ENCODE data around the gene MAMDC4. TPM values are rescaled to one million over a fixed set of nuclear protein-coding genes. Genes with fewer than 3 reads are reported as not detected.
A peak's percentile ranks its signal among the peaks of the same experiment; 100 is the strongest.
"Not testable (repeated sequence)": the region's sequence is repeated elsewhere in the genome, so short reads cannot be mapped to it uniquely, and the experiment has no call there.

The MAMDC4 gene
- total RNA-seq, result 0.65 and 2.0 TPM in 2 replicates

- DNase-seq (ENCODE audit: low read depth in 2 of 2), result no peak
These were observed at the start of gene MAMDC4 for GRCh38 chr9:136851941-136852663. Gene MAMDC4, plus strand, starts transcription at chr9:136852346. Its CDS starts 71 bp downstream, at chr9:136852417.

GRCh38 chr9:136803009-136803550 lies 49.1 kb upstream of the MAMDC4 start:
- not testable (repeated sequence) for DNase-seq (ENCODE audit: low read depth in 2 of 2)

- no peak for DNase-seq (ENCODE audit: low read depth in 2 of 2)
These were observed 48.3 kb upstream of the MAMDC4 start for GRCh38 chr9:136803551-136804508.

DNA sequence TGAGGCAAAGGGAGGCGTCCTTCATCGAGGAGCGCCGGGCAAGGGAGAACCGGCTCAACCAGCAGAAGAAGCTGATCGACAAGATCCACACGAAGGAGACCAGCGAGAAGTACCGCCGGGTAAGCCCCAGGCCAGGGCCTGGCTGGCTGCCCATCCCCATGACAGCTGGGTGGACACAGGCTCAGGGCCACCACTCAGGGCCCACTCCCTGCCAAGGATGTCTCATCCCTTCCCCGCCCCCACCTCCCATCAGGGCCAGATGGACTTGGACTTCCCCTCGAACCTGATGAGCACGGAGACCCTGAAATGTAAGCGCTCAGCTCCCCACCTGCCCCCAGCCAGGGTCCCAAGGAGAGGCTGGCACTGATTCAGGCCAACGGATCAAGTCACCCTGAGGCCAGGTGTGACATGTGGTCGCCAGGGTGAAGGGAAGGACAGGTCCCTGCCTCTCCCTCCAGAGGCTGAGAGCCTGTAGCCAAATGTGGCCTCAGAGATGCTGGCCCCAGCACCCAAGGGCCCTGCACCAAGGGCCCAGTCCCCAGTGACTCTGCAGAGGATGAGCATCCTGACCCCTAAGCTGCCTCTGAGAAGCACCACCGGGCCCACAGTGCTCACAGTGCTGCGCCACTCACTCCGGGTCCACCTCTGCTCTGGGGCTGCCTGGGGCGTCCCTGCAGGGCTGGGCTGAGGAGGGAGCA lies 47.5 kb upstream of the MAMDC4 start:
- no peak for DNase-seq (ENCODE audit: low read depth in 2 of 2)

DNA sequence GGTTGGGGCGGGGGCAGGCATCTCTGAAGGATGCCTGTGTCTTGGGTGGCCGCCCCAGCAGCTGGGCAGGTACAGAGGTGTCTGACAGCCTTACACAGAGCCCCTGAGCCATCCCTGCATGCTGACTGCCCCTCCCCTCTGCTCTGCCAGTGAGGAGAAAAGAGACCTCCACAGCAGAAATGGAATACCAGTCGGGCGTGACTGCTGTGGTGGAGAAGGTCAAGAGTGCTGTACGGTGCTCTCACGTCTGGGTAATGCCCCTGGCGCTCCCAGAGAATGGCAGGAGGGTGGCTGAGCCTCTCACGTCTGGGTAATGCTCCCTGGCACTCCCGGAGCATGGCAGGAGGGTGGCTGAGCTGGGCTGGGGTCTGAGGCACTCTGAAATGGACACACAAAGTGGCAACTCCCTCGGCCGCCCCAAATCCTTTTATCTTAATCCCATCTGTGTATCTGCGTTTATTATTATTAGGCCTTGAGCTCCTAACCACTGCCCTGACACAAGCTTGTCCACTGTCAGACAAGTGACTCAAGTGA lies 46.9 kb upstream of the MAMDC4 start:
- no peak for DNase-seq (ENCODE audit: low read depth in 2 of 2)

DNA sequence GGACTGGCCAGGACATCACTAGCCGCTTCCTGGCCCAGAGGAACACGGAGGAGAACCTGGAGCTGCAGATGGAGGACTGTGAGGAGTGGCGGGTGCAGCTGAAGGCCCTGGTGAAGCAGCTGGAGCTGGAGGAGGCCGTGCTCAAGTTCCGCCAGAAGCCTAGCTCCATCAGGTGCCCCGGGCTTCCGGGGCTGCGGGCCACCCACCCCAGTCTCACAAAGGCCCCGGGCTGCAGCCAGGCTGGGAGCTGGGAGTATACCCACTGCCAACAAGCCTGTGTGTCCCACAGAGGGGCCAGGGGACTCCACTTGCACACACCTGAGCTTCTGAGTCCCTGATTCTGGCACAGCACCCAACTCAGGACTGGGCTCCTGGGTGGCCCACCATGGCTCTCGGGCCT lies 46.1 kb upstream of the MAMDC4 start:
- no peak for DNase-seq (ENCODE audit: low read depth in 2 of 2)

DNA sequence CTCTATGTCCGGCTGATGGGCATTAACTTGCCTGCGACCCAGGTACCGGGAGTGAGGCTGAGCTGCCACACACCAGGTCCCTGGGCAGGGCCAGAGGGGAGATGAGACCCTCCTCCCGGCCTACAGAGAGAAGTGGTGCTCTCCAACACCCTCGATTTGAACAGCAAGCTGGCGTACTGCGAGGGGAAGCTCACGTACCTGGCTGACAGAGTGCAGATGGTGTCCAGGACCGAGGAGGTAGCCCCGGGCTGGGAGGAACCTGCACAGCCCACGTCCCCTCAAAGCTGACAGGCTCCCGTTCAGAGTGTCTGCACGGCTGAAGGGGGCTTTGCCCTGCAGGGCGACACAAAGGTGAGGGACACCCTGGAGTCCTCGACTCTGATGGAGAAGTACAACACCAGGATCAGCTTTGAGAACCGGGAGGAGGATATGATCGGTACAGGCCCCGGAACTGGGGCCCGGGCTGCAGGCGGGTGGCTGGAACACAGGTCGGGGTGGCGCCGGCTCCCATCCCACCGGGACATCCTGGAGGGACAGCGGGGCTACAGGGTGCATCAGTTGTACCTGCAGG lies 45.4 kb upstream of the MAMDC4 start:
- no peak for DNase-seq (ENCODE audit: low read depth in 2 of 2)

DNA sequence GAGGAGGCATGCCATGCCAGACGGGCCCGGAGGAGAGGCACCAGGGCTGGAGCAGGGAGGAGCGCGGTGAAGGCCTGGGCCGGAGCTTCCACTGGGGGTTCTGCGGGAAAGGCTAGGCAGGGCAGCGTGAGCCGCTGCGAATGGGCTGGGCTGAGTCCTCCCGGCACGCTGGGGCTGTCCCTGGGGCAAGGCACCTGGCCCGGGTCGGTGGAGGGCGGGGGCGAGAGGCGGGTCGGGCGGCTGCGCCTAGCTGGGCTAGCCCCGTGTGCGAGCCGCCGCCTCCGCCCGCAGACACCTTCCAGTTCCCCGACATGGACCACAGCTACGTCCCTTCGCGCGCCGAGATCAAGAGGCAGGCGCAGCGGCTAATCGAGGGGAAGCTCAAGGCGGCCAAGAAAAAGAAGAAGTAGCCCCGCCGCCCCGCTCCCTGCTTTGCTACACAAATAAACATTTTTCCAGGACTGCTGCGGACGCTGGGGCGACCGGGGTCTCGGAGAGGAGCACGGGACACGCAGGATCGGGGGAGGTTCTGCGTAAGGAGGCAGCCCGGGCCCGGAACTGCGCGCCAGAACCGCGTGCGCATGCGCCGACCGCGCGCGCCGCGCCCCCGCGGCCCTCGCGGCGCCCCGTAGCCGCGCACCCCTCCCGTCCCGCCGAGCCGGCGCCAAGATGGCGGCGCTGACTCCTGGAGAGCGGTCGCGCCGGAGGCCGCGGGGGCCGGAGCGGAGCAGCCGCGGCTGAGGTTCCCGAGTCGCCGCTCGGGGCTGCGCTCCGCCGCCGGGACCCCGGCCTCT lies 44.7 kb upstream of the MAMDC4 start, which contains the start of gene RABL6:
Gene RABL6, plus strand, starts transcription at position 668 of the 794 bp plus-strand sequence. CDS start 249 bp downstream, outside the sequence.
- DNase-seq (ENCODE audit: low read depth in 2 of 2), result peak; percentile 80 to 82

DNA sequence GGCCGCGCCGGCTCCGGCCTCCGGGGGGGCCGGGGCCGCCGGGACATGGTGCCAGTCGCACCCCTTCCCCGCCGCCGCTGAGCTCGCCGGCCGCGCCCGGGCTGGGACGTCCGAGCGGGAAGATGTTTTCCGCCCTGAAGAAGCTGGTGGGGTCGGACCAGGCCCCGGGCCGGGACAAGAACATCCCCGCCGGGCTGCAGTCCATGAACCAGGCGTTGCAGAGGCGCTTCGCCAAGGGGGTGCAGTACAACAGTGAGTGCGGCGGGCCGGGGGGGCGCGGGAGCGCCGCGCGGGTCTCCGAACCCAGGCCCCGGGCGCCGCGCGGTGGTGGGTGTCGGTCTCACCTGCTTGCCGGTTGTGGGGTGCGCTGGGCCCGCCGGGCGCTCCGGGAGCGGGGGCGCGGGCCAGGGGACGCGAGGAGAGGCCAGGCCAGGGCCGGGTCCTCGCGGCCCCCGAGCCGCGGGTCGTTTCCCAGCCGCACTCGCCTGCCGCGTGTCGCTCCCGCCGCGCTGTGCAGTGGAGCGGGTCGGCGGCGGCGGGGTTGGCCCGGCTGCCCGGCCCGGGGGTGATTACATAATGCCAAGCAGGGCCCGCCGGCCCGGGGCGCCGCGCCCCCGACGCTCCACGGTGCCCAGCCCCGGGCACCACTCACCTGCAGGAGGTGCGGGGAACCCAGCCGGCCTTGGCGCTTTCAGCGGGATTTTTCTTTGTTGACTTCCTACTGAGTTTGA lies 43.9 kb upstream of the MAMDC4 start:
- DNase-seq (ENCODE audit: low read depth in 2 of 2), result peak; percentile 28 to 40

GRCh38 chr9:136808806-136809158 lies 43.4 kb upstream of the MAMDC4 start:
- DNase-seq (ENCODE audit: low read depth in 2 of 2), result peak in 1 of 2 donors; percentile 43

GRCh38 chr9:136814725-136815421 lies 37.3 kb upstream of the MAMDC4 start:
- no peak for DNase-seq (ENCODE audit: low read depth in 2 of 2)

GRCh38 chr9:136815422-136815782 lies 36.7 kb upstream of the MAMDC4 start:
- DNase-seq (ENCODE audit: low read depth in 2 of 2), result no peak

DNA sequence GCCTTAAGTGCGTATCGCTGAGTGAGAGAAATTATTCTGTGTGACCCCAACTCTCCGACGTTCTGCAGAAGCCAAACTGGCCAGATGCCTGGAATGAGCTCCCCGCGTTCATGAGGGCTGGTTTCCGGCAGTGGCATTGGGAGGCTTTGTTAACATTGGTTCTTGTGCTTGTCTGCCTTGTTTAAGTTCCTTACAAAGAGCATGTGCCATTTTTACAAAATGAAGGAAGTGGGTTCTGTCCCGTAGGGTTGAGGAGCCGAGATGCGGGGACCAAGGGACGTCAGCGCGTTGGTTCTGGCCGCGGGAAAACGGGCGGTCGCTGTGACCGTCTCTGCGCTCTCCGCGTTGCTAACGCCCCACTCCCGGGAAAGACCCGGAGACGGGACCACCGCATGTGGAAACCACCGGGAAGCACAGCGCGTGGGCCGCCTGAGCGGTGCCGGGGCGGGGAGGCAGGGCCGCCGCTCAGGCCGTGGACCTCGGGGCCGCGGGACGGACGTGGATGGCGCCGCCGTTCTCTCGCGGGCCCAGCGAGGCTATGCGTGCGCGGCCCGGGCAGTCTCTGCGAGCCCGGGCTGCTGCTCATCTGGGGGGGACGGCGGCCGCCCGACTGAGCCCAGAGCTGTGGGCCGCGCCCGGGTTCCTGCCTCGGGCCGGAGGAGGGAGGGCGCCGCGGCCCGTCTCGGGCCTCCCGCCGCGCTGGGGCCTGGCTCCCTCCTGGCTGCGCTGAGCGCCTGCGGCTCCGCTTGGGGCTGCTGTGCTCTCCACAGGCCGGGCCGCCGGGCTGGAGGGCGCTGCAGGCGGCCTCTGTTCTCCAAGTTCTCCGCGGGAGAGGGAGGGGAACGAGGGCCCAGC lies 30.9 kb upstream of the MAMDC4 start:
- DNase-seq (ENCODE audit: low read depth in 2 of 2), result peak; percentile 43 to 53

- no peak for DNase-seq (ENCODE audit: low read depth in 2 of 2)
These were observed 30.2 kb upstream of the MAMDC4 start for GRCh38 chr9:136821826-136822544.

DNA sequence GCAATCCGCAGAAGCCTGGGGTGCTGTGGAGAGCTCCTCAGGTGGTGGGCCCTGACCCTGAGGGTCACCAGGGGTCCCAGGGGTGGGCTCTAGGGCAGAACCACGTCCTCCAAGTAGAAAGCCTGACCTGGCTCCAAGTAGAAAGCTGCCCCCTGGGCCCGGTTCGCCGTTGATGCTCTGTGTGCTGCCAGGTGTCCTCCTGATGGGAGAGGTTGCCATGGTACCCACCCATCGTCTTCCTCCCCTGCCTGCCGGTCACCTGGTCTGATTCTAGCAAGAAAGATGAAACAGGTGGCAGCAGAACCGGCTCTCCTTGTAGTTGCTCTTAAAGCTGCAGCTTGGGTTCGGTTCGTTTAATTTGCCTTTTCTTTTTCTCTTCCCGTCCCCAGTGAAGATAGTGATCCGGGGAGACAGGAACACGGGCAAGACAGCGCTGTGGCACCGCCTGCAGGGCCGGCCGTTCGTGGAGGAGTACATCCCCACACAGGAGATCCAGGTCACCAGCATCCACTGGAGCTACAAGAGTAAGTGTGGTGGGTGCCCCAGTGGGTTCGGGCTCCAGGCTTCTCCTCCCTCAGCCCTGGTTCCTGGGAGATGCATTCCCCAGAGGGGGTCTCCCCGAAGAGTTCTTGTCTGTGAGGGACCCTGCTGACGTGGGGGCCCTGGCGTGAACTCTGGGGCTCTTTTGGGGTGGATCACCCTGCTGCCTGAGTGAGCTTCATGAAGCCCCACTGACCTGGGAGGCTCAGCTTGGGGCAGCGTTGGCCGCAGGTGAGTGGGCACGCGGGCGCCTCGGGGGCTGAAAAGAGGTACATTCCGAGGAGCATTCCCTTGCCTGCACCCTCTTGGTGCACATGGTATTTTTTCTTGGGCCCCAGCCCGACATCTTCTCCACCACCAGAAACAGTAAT lies 28.8 kb upstream of the MAMDC4 start:
- no peak for DNase-seq (ENCODE audit: low read depth in 2 of 2)

All from lung microvascular endothelial cell (primary cell).